Testis (tissue), 3 donors: Measurements from ENCODE around the gene DPH5. TPM values are rescaled to one million over a fixed set of nuclear protein-coding genes. Genes with fewer than 3 reads are reported as not detected.

Source experiments
- DNase-seq: peaks from one replicate; pipeline ENCODE4 v3.0.0-alpha.2; 2019
- H3K27ac ChIP-seq, 2 donors: fragments of 200-600 bp; sonication (generic); one replicate each; pipeline ENCODE4 v1.5.1; 2019
- H3K27me3 ChIP-seq: fragments of 200-600 bp; sonication (generic); one replicate; pipeline ENCODE4 v1.5.1; 2019
- H3K36me3 ChIP-seq: fragments of 200-600 bp; sonication (generic); one replicate; pipeline ENCODE4 v1.5.1; 2017; ENCODE audit warnings: low read depth; ENCODE audit errors: missing control alignments
- H3K4me1 ChIP-seq: fragments of 200-600 bp; sonication (generic); one replicate; pipeline ENCODE4 v1.5.1; 2019
- H3K4me3 ChIP-seq, 2 donors: fragments of 200-600 bp; sonication (generic); one replicate each; pipeline ENCODE4 v1.5.1; 2017 to 2019
- H3K9me3 ChIP-seq: fragments of 200-600 bp; sonication (generic); one replicate; pipeline ENCODE4 v1.5.1; 2017
- POLR2A ChIP-seq: fragments of 450-650 bp; IDR thresholded peaks from one replicate; pipeline ENCODE4 v1.6.1; 2017; ENCODE audit warnings: antibody characterized with exemption, mild to moderate bottlenecking, moderate library complexity
- WGBS, 2 donors: methylation state at CpG; one replicate each; pipeline ENCODE4 v1.1.5; 2018; 5-methylcytosine and 5-hydroxymethylcytosine counted together
- intact Hi-C: fragments of 100-400 bp; cut with DNase I; formaldehyde crosslinking; loops from one replicate; pipeline ENCODE4 v1.15.1; 2023; ENCODE audit warnings: low total_unique reads
- polyA plus RNA-seq: library from polyadenylated mRNA; stranded (reverse); fragments of 350-450 nt; fragmentation: Illumina TruSeq; extraction: RNeasy Lipid Tissue Mini Kit (QIAGEN cat#74804); gene quantifications from one replicate; pipeline ENCODE4 v1.2.3, GENCODE V29; 2014; ENCODE audit warnings: low read depth, low replicate concordance; ENCODE audit not compliant: insufficient read depth
- total RNA-seq, 2 donors: library from RNA; depleted of rRNA; stranded (reverse); fragments of >200 nt; gene quantifications; one replicate each; pipeline ENCODE4 v1.2.3, GENCODE V29; 2016
- TF ChIP-seq, protein P1 (sequence below), 3 experiments: fragments of 450-650 bp in 2 of 3; fragments of 200-600 bp in 1 of 3; sonication (generic) in 1 of 3; IDR thresholded peaks; one replicate each; pipeline ENCODE4 v1.5.1; 2016 to 2019; ENCODE audit warnings: antibody characterized with exemption in 3 of 3, mild to moderate bottlenecking in 2 of 3, moderate library complexity in 1 of 3

Gene DPH5
- total and polyA plus RNA-seq, 3 donors from 2014 or later: 18.2 to 26.9 (median 25.2) TPM

DNA sequence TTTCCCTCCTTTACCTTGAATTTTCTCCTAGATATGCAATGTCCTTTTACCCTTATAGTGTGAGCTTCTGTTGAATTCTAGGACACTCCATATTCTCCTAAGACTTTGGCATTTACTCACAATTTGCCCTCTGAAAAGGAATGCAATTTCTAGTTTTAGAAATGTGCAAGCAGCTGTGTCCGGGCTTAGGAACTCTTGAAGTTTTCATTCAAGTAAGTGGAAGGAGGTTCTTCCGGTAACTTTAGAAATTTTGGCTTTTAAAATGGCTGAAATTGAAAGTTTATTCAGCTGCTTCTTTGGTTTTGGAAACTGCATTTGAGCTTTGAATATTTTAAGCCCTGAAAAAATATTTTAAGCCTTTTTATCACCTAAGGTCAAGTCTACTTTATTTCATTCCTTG is 56.3 kb downstream of the DPH5 start:
- 49 to 58% methylated on average over 2 of the region's 2 CpGs for WGBS, 2 donors
- H3K27ac ChIP-seq: no peak overlapping the region
- TF ChIP-seq, protein P1, sequence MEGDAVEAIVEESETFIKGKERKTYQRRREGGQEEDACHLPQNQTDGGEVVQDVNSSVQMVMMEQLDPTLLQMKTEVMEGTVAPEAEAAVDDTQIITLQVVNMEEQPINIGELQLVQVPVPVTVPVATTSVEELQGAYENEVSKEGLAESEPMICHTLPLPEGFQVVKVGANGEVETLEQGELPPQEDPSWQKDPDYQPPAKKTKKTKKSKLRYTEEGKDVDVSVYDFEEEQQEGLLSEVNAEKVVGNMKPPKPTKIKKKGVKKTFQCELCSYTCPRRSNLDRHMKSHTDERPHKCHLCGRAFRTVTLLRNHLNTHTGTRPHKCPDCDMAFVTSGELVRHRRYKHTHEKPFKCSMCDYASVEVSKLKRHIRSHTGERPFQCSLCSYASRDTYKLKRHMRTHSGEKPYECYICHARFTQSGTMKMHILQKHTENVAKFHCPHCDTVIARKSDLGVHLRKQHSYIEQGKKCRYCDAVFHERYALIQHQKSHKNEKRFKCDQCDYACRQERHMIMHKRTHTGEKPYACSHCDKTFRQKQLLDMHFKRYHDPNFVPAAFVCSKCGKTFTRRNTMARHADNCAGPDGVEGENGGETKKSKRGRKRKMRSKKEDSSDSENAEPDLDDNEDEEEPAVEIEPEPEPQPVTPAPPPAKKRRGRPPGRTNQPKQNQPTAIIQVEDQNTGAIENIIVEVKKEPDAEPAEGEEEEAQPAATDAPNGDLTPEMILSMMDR (IDR thresholded peaks at IDR 0.05): no peak
- TF ChIP-seq POLR2A: no peak

DNA sequence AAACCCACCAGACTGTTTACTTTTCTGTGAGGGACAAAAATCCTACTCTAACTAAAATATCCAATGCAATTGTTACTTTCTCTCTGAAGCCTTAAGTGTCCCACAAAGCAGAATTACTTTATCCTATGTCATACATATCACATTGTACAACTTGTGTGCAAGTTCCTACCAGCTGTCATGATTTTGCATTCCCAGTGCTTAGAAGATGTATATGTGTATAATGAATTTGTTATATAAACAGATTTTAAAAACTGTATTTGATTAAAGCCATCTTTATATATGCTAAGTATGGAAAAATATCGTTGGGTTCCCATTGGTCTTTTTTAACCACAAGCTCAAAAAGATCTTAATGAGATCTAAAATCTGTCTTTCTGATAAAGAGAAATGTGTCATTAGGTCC is 57.0 kb downstream of the DPH5 start:
- no peak overlapping the region for H3K4me3 ChIP-seq
- H3K27me3 ChIP-seq: no peaks in the 10 kb centered on the region
- no peak overlapping the region for H3K27ac ChIP-seq
- TF ChIP-seq, protein P1 (IDR thresholded peaks at IDR 0.05): no peak
- no peak for TF ChIP-seq POLR2A
- no peaks in the 10 kb centered on the region for H3K9me3 ChIP-seq
- no peaks in the 10 kb centered on the region for H3K36me3 ChIP-seq
- intact Hi-C loops: no loop called here
- 69 to 70% methylated on average over 1 of the region's 1 CpG for WGBS, 2 donors
- H3K4me1 ChIP-seq: no peaks in the 10 kb centered on the region
- DNase-seq: no peak

More for the DNA sequence above, 56.3 kb downstream of the DPH5 start:
- no peak for DNase-seq
- intact Hi-C loops: no loop called here
- Histone ChIP-seq H3K27me3 (no peaks in the 10 kb centered on the region), H3K4me3 (no peak overlapping the region), H3K4me1 (no peaks in the 10 kb centered on the region), H3K36me3 (no peaks in the 10 kb centered on the region), H3K9me3 (no peaks in the 10 kb centered on the region)

DNA sequence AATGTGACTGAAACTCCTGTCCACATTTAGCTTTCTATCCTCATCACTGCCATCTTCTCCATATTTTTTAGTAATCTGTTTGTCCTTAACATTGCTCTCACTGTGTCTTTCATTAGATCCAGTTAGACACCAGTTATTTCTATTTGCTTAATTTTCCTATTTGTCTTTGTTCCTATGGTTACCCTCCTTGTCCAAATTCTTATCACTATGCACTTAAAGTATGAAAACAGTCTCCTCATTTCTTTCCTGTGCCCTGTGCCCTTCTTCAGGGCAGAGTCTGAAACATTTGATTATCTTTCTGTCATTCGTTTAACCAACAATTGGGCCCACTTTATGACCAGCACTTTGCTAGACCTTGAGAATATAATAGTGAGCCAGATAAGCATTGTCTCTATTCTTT is 65.5 kb downstream of the DPH5 start:
- Histone ChIP-seq H3K27me3 (no peaks in the 10 kb centered on the region), H3K27ac (no peak overlapping the region), H3K4me3 (no peak overlapping the region), H3K9me3 (no peaks in the 10 kb centered on the region), H3K36me3 (no peaks in the 10 kb centered on the region), H3K4me1 (no peaks in the 10 kb centered on the region)
- no peak for TF ChIP-seq POLR2A
- TF ChIP-seq, protein P1 (IDR thresholded peaks at IDR 0.05): no peak
- DNase-seq: no peak
- intact Hi-C loops: no loop called here
- 65 to 76% methylated on average over 1 of the region's 1 CpG for WGBS, 2 donors

DNA sequence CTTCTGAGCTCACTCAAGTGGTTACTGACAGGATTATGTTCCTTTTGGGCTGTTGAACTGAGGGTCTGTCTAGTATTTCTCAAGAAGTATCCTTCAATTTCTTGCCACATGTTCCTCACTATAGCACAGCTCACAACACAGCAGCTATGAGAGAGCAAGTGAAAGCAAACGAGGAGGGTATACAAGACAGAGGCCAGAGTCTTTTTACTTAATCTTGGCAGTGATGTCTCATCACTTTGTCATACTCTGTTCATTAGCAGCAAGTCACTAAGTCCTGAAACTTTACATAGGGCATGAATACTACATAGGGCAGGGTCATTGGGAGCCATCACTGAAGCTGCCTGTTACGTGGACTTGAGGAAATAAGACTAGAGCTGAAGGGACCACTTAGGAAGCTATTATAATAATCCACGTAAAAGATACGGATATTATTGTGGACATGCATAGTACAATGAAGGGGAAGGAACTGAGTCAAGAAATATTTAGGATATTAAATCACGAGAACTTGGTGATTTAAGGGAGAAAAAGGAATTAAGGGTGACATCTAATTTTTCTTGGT is 66.0 kb downstream of the DPH5 start:
- intact Hi-C loops: no loop called here
- no peak for DNase-seq
- Histone ChIP-seq H3K27ac (no peak overlapping the region), H3K9me3 (no peaks in the 10 kb centered on the region), H3K36me3 (no peaks in the 10 kb centered on the region), H3K4me1 (no peaks in the 10 kb centered on the region), H3K4me3 (no peak overlapping the region), H3K27me3 (no peaks in the 10 kb centered on the region)
- WGBS, 2 donors: 95 to 96% methylated on average over 5 of the region's 5 CpGs
- no peak for TF ChIP-seq POLR2A
- TF ChIP-seq, protein P1 (IDR thresholded peaks at IDR 0.05): no peak

- 46 to 67% methylated on average over 1 of the region's 1 CpG for WGBS, 2 donors
- TF ChIP-seq, protein P1 (IDR thresholded peaks at IDR 0.05): no peak
- TF ChIP-seq POLR2A: no peak
These were observed 70.3 kb downstream of the DPH5 start for GRCh38 chr1:100955322-100955721.

More at GRCh38 chr1:100955322-100955721, 70.3 kb downstream of the DPH5 start:
- no peaks in the 10 kb centered on the region for H3K36me3 ChIP-seq
- H3K27ac ChIP-seq: no peak overlapping the region
- no peaks in the 10 kb centered on the region for H3K4me1 ChIP-seq
- H3K27me3 ChIP-seq: no peaks in the 10 kb centered on the region
- no peak overlapping the region for H3K4me3 ChIP-seq
- DNase-seq: no peak
- H3K9me3 ChIP-seq: no peaks in the 10 kb centered on the region
- intact Hi-C loops: no loop called here
